Liver (tissue), 9 donors: ENCODE measurements around the gene INPP4B. TPM values are rescaled to one million over a fixed set of nuclear protein-coding genes. Genes with fewer than 3 reads are reported as not detected.

ENCODE experiments used
- DNase-seq: peaks from one replicate; pipeline ENCODE4 v3.0.0-alpha.2; 2017; ENCODE audit warnings: low spot score
- H3K27ac ChIP-seq, 2 donors: one replicate each; pipeline ENCODE4 v1.7.0; 2013; ENCODE audit warnings: inconsistent platforms in 2 of 2, low read length in 2 of 2, control low read depth in 1 of 2, low read depth in 1 of 2, mild to moderate bottlenecking in 1 of 2
- H3K27me3 ChIP-seq, 4 donors: one replicate each; pipeline versions ENCODE4 v1.6.1 to v1.7.0; 2013; ENCODE audit warnings: low read length in 3 of 4, inconsistent platforms in 1 of 4, mild to moderate bottlenecking in 1 of 4, moderate library complexity in 1 of 4; ENCODE audit not compliant: control insufficient read depth in 4 of 4, insufficient read depth in 4 of 4
- H3K36me3 ChIP-seq, 4 donors: one replicate each; pipeline versions ENCODE4 v1.6.1 to v1.7.0; 2013; ENCODE audit warnings: low read length in 3 of 4, mild to moderate bottlenecking in 3 of 4, low read depth in 1 of 4, moderate library complexity in 1 of 4; ENCODE audit not compliant: control insufficient read depth in 4 of 4, insufficient read depth in 3 of 4
- H3K4me1 ChIP-seq, 4 donors: one replicate each; pipeline versions ENCODE4 v1.6.1 to v1.7.0; 2013; ENCODE audit warnings: low read length in 3 of 4, mild to moderate bottlenecking in 3 of 4, moderate library complexity in 1 of 4; ENCODE audit not compliant: control insufficient read depth in 4 of 4, insufficient read depth in 4 of 4
- H3K4me3 ChIP-seq, 3 donors: one replicate each; pipeline versions ENCODE4 v1.6.1 to v1.7.0; 2013; ENCODE audit warnings: low read length in 3 of 3, control low read depth in 1 of 3, low read depth in 1 of 3, mild to moderate bottlenecking in 1 of 3
- H3K9ac ChIP-seq, 2 donors: one replicate each; pipeline ENCODE4 v1.7.0; 2013; ENCODE audit warnings: low read length in 2 of 2, mild to moderate bottlenecking in 2 of 2, moderate library complexity in 2 of 2, control low read depth in 1 of 2, low read depth in 1 of 2
- H3K9me3 ChIP-seq, 4 donors: one replicate each; pipeline versions ENCODE4 v1.6.1 to v1.7.0; 2013; ENCODE audit warnings: low read length in 3 of 4; ENCODE audit not compliant: control insufficient read depth in 4 of 4
- CTCF ChIP-seq: fragments of 150-350 bp; IDR thresholded peaks from 2 replicates; pipeline ENCODE4 v1.5.1; 2017; ENCODE audit warnings: improper control_type of control experiment, low read depth, low read length; ENCODE audit not compliant: missing input control
- FOXA2 ChIP-seq: IDR thresholded peaks from 2 replicates; pipeline ENCODE4 v1.6.1; 2016; ENCODE audit warnings: antibody characterized with exemption
- GABPA ChIP-seq, 2 donors: IDR thresholded peaks in 1 of 2; conservative IDR thresholded peaks in 1 of 2; 2 replicates each; pipeline ENCODE4 v1.6.1; 2016; ENCODE audit warnings: antibody characterized with exemption in 2 of 2, mild to moderate bottlenecking in 1 of 2, moderate library complexity in 1 of 2
- HNF4A ChIP-seq, 2 donors: conservative IDR thresholded peaks; 2 replicates each; pipeline ENCODE4 v1.6.1; 2016; ENCODE audit warnings: antibody characterized with exemption in 2 of 2, mild to moderate bottlenecking in 2 of 2
- HNF4G ChIP-seq: IDR thresholded peaks from 2 replicates; pipeline ENCODE4 v1.6.1; 2016; ENCODE audit warnings: antibody characterized with exemption
- JUND ChIP-seq, 2 donors: IDR thresholded peaks; 2 replicates each; pipeline ENCODE4 v1.6.1; 2016; ENCODE audit warnings: antibody characterized with exemption in 2 of 2
- MAX ChIP-seq: IDR thresholded peaks from 2 replicates; pipeline ENCODE4 v1.6.1; 2016; ENCODE audit warnings: antibody characterized with exemption
- NR2F2 ChIP-seq: IDR thresholded peaks from 2 replicates; pipeline ENCODE4 v1.6.1; 2016; ENCODE audit warnings: antibody characterized with exemption
- RAD21 ChIP-seq, 2 donors: IDR thresholded peaks; 2 replicates each; pipeline ENCODE4 v1.6.1; 2016; ENCODE audit warnings: antibody characterized with exemption in 2 of 2, mild to moderate bottlenecking in 2 of 2
- RXRA ChIP-seq, 2 donors: IDR thresholded peaks; 2 replicates each; pipeline ENCODE4 v1.6.1; 2017 to 2018; ENCODE audit warnings: antibody characterized with exemption in 2 of 2, mild to moderate bottlenecking in 1 of 2
- SP1 ChIP-seq: IDR thresholded peaks from 2 replicates; pipeline ENCODE4 v1.6.1; 2018; ENCODE audit warnings: antibody characterized with exemption, mild to moderate bottlenecking
- TAF1 ChIP-seq: conservative IDR thresholded peaks from 2 replicates; pipeline ENCODE4 v1.6.1; 2016; ENCODE audit warnings: antibody characterized with exemption, mild to moderate bottlenecking
- YY1 ChIP-seq: IDR thresholded peaks from 2 replicates; pipeline ENCODE4 v1.6.1; 2016; ENCODE audit warnings: antibody characterized with exemption, mild to moderate bottlenecking
- WGBS: extraction: QIAGEN DNeasy Blood & Tissue Kit; methylation state at CpG from one replicate; pipeline ENCODE4 v1.1.7; 2013; 5-methylcytosine and 5-hydroxymethylcytosine counted together
- polyA plus RNA-seq, 2 donors: library from polyadenylated mRNA; stranded (reverse) in 1 of 2; unstranded in 1 of 2; fragments of 200-250 nt in 1 of 2; fragments of >200 nt in 1 of 2; fragmentation: Nextera tagmentation in 1 of 2; extraction: Ambion mirVana in 1 of 2; gene quantifications; one replicate each; pipeline versions ENCODE4 v1.2.1 to v1.2.3, GENCODE V29; 2013 to 2015
- total RNA-seq, 2 donors: library from RNA; depleted of rRNA; stranded (reverse); fragments of >200 nt; gene quantifications; one replicate each; pipeline ENCODE4 v1.2.3, GENCODE V29; 2014
- TF ChIP-seq, protein P1 (sequence below): IDR thresholded peaks from 2 replicates; pipeline ENCODE4 v1.6.1; 2016; ENCODE audit warnings: antibody characterized with exemption
- TF ChIP-seq, protein P2 (sequence below): IDR thresholded peaks from 2 replicates; pipeline ENCODE4 v1.6.1; 2016; ENCODE audit warnings: antibody characterized with exemption, mild to moderate bottlenecking
- TF ChIP-seq, protein P3 (sequence below): IDR thresholded peaks from 2 replicates; pipeline ENCODE4 v1.6.1; 2016; ENCODE audit warnings: antibody characterized with exemption
- donor health status: healthy.
- donor health status: healthy.
- donor health status: healthy.
- donor health status: healthy.
- donor health status: healthy.

INPP4B gene
- total and polyA plus RNA-seq, 4 donors = 0.43 to 2.8 (median 1.6) TPM

GRCh38 chr4:142832022-142832421, 14.1 kb downstream of the INPP4B start:
- H3K4me1 ChIP-seq = no peaks in the 10 kb centered on the region
- TF ChIP-seq HNF4G = no peak
- TF ChIP-seq HNF4A (conservative IDR thresholded peaks at IDR 0.05) = no peak
- TF ChIP-seq, protein P1, sequence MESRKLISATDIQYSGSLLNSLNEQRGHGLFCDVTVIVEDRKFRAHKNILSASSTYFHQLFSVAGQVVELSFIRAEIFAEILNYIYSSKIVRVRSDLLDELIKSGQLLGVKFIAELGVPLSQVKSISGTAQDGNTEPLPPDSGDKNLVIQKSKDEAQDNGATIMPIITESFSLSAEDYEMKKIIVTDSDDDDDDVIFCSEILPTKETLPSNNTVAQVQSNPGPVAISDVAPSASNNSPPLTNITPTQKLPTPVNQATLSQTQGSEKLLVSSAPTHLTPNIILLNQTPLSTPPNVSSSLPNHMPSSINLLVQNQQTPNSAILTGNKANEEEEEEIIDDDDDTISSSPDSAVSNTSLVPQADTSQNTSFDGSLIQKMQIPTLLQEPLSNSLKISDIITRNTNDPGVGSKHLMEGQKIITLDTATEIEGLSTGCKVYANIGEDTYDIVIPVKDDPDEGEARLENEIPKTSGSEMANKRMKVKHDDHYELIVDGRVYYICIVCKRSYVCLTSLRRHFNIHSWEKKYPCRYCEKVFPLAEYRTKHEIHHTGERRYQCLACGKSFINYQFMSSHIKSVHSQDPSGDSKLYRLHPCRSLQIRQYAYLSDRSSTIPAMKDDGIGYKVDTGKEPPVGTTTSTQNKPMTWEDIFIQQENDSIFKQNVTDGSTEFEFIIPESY = no peak
- TF ChIP-seq JUND (IDR thresholded peaks at IDR 0.05) = no peak
- TF ChIP-seq, protein P2, sequence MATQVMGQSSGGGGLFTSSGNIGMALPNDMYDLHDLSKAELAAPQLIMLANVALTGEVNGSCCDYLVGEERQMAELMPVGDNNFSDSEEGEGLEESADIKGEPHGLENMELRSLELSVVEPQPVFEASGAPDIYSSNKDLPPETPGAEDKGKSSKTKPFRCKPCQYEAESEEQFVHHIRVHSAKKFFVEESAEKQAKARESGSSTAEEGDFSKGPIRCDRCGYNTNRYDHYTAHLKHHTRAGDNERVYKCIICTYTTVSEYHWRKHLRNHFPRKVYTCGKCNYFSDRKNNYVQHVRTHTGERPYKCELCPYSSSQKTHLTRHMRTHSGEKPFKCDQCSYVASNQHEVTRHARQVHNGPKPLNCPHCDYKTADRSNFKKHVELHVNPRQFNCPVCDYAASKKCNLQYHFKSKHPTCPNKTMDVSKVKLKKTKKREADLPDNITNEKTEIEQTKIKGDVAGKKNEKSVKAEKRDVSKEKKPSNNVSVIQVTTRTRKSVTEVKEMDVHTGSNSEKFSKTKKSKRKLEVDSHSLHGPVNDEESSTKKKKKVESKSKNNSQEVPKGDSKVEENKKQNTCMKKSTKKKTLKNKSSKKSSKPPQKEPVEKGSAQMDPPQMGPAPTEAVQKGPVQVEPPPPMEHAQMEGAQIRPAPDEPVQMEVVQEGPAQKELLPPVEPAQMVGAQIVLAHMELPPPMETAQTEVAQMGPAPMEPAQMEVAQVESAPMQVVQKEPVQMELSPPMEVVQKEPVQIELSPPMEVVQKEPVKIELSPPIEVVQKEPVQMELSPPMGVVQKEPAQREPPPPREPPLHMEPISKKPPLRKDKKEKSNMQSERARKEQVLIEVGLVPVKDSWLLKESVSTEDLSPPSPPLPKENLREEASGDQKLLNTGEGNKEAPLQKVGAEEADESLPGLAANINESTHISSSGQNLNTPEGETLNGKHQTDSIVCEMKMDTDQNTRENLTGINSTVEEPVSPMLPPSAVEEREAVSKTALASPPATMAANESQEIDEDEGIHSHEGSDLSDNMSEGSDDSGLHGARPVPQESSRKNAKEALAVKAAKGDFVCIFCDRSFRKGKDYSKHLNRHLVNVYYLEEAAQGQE = no peak
- TF ChIP-seq FOXA2 = no peak
- no peak for TF ChIP-seq MAX
- TF ChIP-seq RXRA (IDR thresholded peaks at IDR 0.05) = no peak
- TF ChIP-seq RAD21 (IDR thresholded peaks at IDR 0.05) = no peak
- no peak for TF ChIP-seq TAF1
- no peak for TF ChIP-seq GABPA (IDR thresholded peaks at IDR 0.05 in 1 of 2, conservative IDR thresholded peaks at IDR 0.05 in 1 of 2)
- no peak for TF ChIP-seq CTCF
- 74% methylated on average over 5 of the region's 5 CpGs for WGBS
- no peaks in the 10 kb centered on the region for H3K36me3 ChIP-seq
- H3K27me3 ChIP-seq = no peaks in the 10 kb centered on the region
- H3K27ac ChIP-seq = no peak overlapping the region
- no peak overlapping the region for H3K4me3 ChIP-seq
- no peak for DNase-seq
- H3K9me3 ChIP-seq = no peaks in the 10 kb centered on the region
- no peak overlapping the region for H3K9ac ChIP-seq

- Histone ChIP-seq H3K4me3 (no peak overlapping the region), H3K9me3 (no peaks in the 10 kb centered on the region), H3K4me1 (no peaks in the 10 kb centered on the region), H3K27me3 (no peaks in the 10 kb centered on the region), H3K36me3 (no peaks in the 10 kb centered on the region), H3K27ac (no peak overlapping the region), H3K9ac (no peak overlapping the region)
- WGBS = 89% methylated on average over 4 of the region's 4 CpGs
- no peak for DNase-seq
- TF ChIP-seq CTCF = no peak
- TF ChIP-seq FOXA2 = no peak
- no peak for TF ChIP-seq HNF4G
- TF ChIP-seq, protein P2 = no peak
- no peak for TF ChIP-seq SP1
- TF ChIP-seq TAF1 = no peak
- no peak for TF ChIP-seq RAD21 (IDR thresholded peaks at IDR 0.05)
- TF ChIP-seq HNF4A (conservative IDR thresholded peaks at IDR 0.05) = no peak
- TF ChIP-seq JUND (IDR thresholded peaks at IDR 0.05) = no peak
- TF ChIP-seq, protein P3, sequence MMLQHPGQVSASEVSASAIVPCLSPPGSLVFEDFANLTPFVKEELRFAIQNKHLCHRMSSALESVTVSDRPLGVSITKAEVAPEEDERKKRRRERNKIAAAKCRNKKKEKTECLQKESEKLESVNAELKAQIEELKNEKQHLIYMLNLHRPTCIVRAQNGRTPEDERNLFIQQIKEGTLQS = no peak
- TF ChIP-seq NR2F2 = no peak
- TF ChIP-seq YY1 = no peak
Observed at GRCh38 chr4:142826503-142827241, 19.4 kb downstream of the INPP4B start.
